ENCODE results near the gene CHRND.

CHRND gene

GRCh38 chr2:232488097-232488711 is 37.8 kb upstream of the CHRND start:
- no peak for DNase-seq (ENCODE audit: low read depth)

- no peak for DNase-seq (ENCODE audit: low read depth)
Measured at GRCh38 chr2:232488721-232489300, 37.1 kb upstream of the CHRND start.

GRCh38 chr2:232489516-232490220 is 36.3 kb upstream of the CHRND start:
- DNase-seq (ENCODE audit: low read depth): no peak

- DNase-seq (ENCODE audit: low read depth): no peak
Measured at GRCh38 chr2:232490221-232491138, 35.5 kb upstream of the CHRND start.

- DNase-seq (ENCODE audit: low read depth): no peak
Measured at GRCh38 chr2:232491139-232491780, 34.7 kb upstream of the CHRND start.

- DNase-seq (ENCODE audit: low read depth): no peak
Measured at GRCh38 chr2:232492236-232492848, 33.6 kb upstream of the CHRND start.

- no peak for DNase-seq (ENCODE audit: low read depth)
Measured at GRCh38 chr2:232492963-232493700, 32.8 kb upstream of the CHRND start.

- no peak for DNase-seq (ENCODE audit: low read depth)
Measured at GRCh38 chr2:232493701-232494474, 32.1 kb upstream of the CHRND start.

- no peak for DNase-seq (ENCODE audit: low read depth)
Measured at GRCh38 chr2:232494542-232494941, 31.4 kb upstream of the CHRND start.

GRCh38 chr2:232495292-232495691 is 30.7 kb upstream of the CHRND start:
- no peak for DNase-seq (ENCODE audit: low read depth)

GRCh38 chr2:232496501-232497270 is 29.3 kb upstream of the CHRND start:
- DNase-seq (ENCODE audit: low read depth): no peak

- DNase-seq (ENCODE audit: low read depth): no peak
Measured at GRCh38 chr2:232497348-232497747, 28.6 kb upstream of the CHRND start.

GRCh38 chr2:232498452-232498851 is 27.5 kb upstream of the CHRND start:
- no peak for DNase-seq (ENCODE audit: low read depth)

GRCh38 chr2:232501331-232501771 is 24.6 kb upstream of the CHRND start:
- no peak for DNase-seq (ENCODE audit: low read depth)

- no peak for DNase-seq (ENCODE audit: low read depth)
Measured at GRCh38 chr2:232501794-232502390, 24.1 kb upstream of the CHRND start.

GRCh38 chr2:232502511-232502910 is 23.4 kb upstream of the CHRND start:
- DNase-seq (ENCODE audit: low read depth): no peak

GRCh38 chr2:232502911-232503808 is 22.8 kb upstream of the CHRND start:
- DNase-seq (ENCODE audit: low read depth): no peak
